ENCODE data around the gene FADS1.

The FADS1 gene

GRCh38 chr11:61847914-61848581 is 31.2 kb upstream of the FADS1 start:
- no peaks in the 10 kb centered on the region for H3K79me2 ChIP-seq (ENCODE audit: insufficient read depth, low read length)
- no peaks in the 10 kb centered on the region for H4K20me1 ChIP-seq (ENCODE audit: insufficient read depth, low read length)
- H2AFZ ChIP-seq (ENCODE audit: low read length) = no peak overlapping the region
- H3K4me2 ChIP-seq (ENCODE audit: low read length) = no peak overlapping the region
- no peaks in the 10 kb centered on the region for H3K9me2 ChIP-seq (ENCODE audit: low read depth, low read length)
- H3K9ac ChIP-seq (ENCODE audit: low read length) = no peak overlapping the region
- H3K4me3 ChIP-seq (ENCODE audit: low read depth, low read length, poor library complexity, severe bottlenecking) = no peak overlapping the region
- no peak overlapping the region for H3K27ac ChIP-seq (ENCODE audit: low read depth, low read length, poor library complexity, severe bottlenecking)
- no peak for TF ChIP-seq EZH2 (IDR thresholded peaks at IDR 0.05; ENCODE audit: borderline replicate concordance, low read length)
- TF ChIP-seq, protein P1, sequence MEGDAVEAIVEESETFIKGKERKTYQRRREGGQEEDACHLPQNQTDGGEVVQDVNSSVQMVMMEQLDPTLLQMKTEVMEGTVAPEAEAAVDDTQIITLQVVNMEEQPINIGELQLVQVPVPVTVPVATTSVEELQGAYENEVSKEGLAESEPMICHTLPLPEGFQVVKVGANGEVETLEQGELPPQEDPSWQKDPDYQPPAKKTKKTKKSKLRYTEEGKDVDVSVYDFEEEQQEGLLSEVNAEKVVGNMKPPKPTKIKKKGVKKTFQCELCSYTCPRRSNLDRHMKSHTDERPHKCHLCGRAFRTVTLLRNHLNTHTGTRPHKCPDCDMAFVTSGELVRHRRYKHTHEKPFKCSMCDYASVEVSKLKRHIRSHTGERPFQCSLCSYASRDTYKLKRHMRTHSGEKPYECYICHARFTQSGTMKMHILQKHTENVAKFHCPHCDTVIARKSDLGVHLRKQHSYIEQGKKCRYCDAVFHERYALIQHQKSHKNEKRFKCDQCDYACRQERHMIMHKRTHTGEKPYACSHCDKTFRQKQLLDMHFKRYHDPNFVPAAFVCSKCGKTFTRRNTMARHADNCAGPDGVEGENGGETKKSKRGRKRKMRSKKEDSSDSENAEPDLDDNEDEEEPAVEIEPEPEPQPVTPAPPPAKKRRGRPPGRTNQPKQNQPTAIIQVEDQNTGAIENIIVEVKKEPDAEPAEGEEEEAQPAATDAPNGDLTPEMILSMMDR (IDR thresholded peaks at IDR 0.05; ENCODE audit: low read length) = no peak
- H3K9me3 ChIP-seq (ENCODE audit: low read length) = no peaks in the 10 kb centered on the region
- H3K27me3 ChIP-seq (ENCODE audit: insufficient read depth, low read length) = no peaks in the 10 kb centered on the region
- peaks cover 74% of the 10 kb centered on the region for H3K36me3 ChIP-seq (ENCODE audit: insufficient read depth, low read length)
- no peaks in the 10 kb centered on the region for H3F3A ChIP-seq (ENCODE audit: insufficient read depth, low read length)
- H3K4me1 ChIP-seq (ENCODE audit: insufficient read depth, low read length, severe bottlenecking) = no peaks in the 10 kb centered on the region

GRCh38 chr11:61846362-61847020 is 29.7 kb upstream of the FADS1 start:
- no peaks in the 10 kb centered on the region for H3K4me1 ChIP-seq (ENCODE audit: insufficient read depth, low read length, severe bottlenecking)
- no peak overlapping the region for H3K4me3 ChIP-seq (ENCODE audit: low read depth, low read length, poor library complexity, severe bottlenecking)
- H3K4me2 ChIP-seq (ENCODE audit: low read length) = no peak overlapping the region
- peaks cover 75% of the 10 kb centered on the region for H3K36me3 ChIP-seq (ENCODE audit: insufficient read depth, low read length)
- no peaks in the 10 kb centered on the region for H3K27me3 ChIP-seq (ENCODE audit: insufficient read depth, low read length)
- H3F3A ChIP-seq (ENCODE audit: insufficient read depth, low read length) = no peaks in the 10 kb centered on the region
- no peaks in the 10 kb centered on the region for H3K9me3 ChIP-seq (ENCODE audit: low read length)
- no peaks in the 10 kb centered on the region for H4K20me1 ChIP-seq (ENCODE audit: insufficient read depth, low read length)
- no peaks in the 10 kb centered on the region for H3K79me2 ChIP-seq (ENCODE audit: insufficient read depth, low read length)
- no peak overlapping the region for H2AFZ ChIP-seq (ENCODE audit: low read length)
- H3K27ac ChIP-seq (ENCODE audit: low read depth, low read length, poor library complexity, severe bottlenecking) = no peak overlapping the region
- H3K9ac ChIP-seq (ENCODE audit: low read length) = no peak overlapping the region
- no peaks in the 10 kb centered on the region for H3K9me2 ChIP-seq (ENCODE audit: low read depth, low read length)
- TF ChIP-seq, protein P1 (IDR thresholded peaks at IDR 0.05; ENCODE audit: low read length) = no peak
- TF ChIP-seq EZH2 (IDR thresholded peaks at IDR 0.05; ENCODE audit: borderline replicate concordance, low read length) = no peak

GRCh38 chr11:61844909-61845565 is 28.2 kb upstream of the FADS1 start:
- Histone ChIP-seq H3K9me3 (ENCODE audit: low read length) (no peaks in the 10 kb centered on the region), H3K4me1 (ENCODE audit: insufficient read depth, low read length, severe bottlenecking) (no peaks in the 10 kb centered on the region), H3K9ac (ENCODE audit: low read length) (no peak overlapping the region), H3K27me3 (ENCODE audit: insufficient read depth, low read length) (no peaks in the 10 kb centered on the region), H2AFZ (ENCODE audit: low read length) (no peak overlapping the region), H3K27ac (ENCODE audit: low read depth, low read length, poor library complexity, severe bottlenecking) (no peak overlapping the region), H3K9me2 (ENCODE audit: low read depth, low read length) (no peaks in the 10 kb centered on the region), H3K36me3 (ENCODE audit: insufficient read depth, low read length) (peaks cover 75% of the 10 kb centered on the region), H3K79me2 (ENCODE audit: insufficient read depth, low read length) (no peaks in the 10 kb centered on the region), H3K4me3 (ENCODE audit: low read depth, low read length, poor library complexity, severe bottlenecking) (no peak overlapping the region), H3F3A (ENCODE audit: insufficient read depth, low read length) (no peaks in the 10 kb centered on the region), H4K20me1 (ENCODE audit: insufficient read depth, low read length) (no peaks in the 10 kb centered on the region), H3K4me2 (ENCODE audit: low read length) (no peak overlapping the region)
- TF ChIP-seq, protein P1 (IDR thresholded peaks at IDR 0.05; ENCODE audit: low read length) = no peak
- no peak for TF ChIP-seq EZH2 (IDR thresholded peaks at IDR 0.05; ENCODE audit: borderline replicate concordance, low read length)
